BLaER1 (cell line): ENCODE results near the gene PPIL6.
A peak's percentile ranks its signal among the peaks of the same experiment; 100 is the strongest.

Source experiments
- H3K27ac ChIP-seq: shearing (Covaris generic); formaldehyde crosslinking; 2 replicates; pipeline ENCODE4 v1.8.1; 2022
- H3K27me3 ChIP-seq: shearing (Covaris generic); formaldehyde crosslinking; 2 replicates; pipeline ENCODE4 v1.8.1; 2022
- H3K36me3 ChIP-seq: shearing (Covaris generic); formaldehyde crosslinking; 2 replicates; pipeline ENCODE4 v1.8.1; 2022
- H3K4me1 ChIP-seq: shearing (Covaris generic); formaldehyde crosslinking; 2 replicates; pipeline ENCODE4 v1.8.1; 2022
- H3K4me2 ChIP-seq: shearing (Covaris generic); formaldehyde crosslinking; 2 replicates; pipeline ENCODE4 v1.8.1; 2022
- H3K4me3 ChIP-seq: shearing (Covaris generic); formaldehyde crosslinking; 2 replicates; pipeline ENCODE4 v1.8.1; 2022
- H3K9ac ChIP-seq: shearing (Covaris generic); formaldehyde crosslinking; 2 replicates; pipeline ENCODE4 v1.8.1; 2022
- H3K9me3 ChIP-seq: shearing (Covaris generic); formaldehyde crosslinking; 2 replicates; pipeline ENCODE4 v1.8.1; 2022
- H4K20me1 ChIP-seq: shearing (Covaris generic); formaldehyde crosslinking; 2 replicates; pipeline ENCODE4 v1.8.1; 2022
- Cebpa-rat ChIP-seq: shearing (Covaris generic); IDR thresholded peaks from 2 replicates; pipeline ENCODE4 v1.8.1; 2022

PPIL6 gene

DNA sequence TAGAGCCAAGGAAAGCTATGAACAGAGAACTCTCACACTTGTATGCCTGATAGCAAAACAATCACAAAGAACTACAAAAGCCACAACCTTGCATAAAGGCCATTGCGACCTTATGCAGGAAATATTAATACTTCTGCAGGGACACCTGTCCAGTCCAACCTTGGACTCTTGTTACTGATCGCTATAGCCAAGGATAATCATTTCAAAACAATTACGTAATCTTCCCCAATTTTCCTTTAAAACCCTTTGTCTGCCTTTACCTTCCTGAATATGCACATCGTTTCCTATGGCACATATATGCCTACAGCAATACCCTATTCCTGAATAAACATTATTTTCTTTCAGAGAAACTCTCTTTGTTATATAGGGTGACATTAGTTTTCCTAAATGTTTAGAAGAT lies 22.8 kb downstream of the PPIL6 start:
- no peak overlapping the region for H3K27ac ChIP-seq
- peaks cover 6% of the 10 kb centered on the region; the same call in 1 of the 2 replicates for H3K4me1 ChIP-seq
- H3K4me2 ChIP-seq = no peak overlapping the region
- no peaks in the 10 kb centered on the region for H3K36me3 ChIP-seq
- no peak overlapping the region for H3K9ac ChIP-seq
- peak; percentile 17; the same call in 1 of the 2 replicates for TF ChIP-seq Cebpa-rat
- no peak overlapping the region for H3K4me3 ChIP-seq
- no peaks in the 10 kb centered on the region for H3K27me3 ChIP-seq
- H3K9me3 ChIP-seq = peaks cover 5% of the 10 kb centered on the region
- no peaks in the 10 kb centered on the region for H4K20me1 ChIP-seq

GRCh38 chr6:109411034-109411433 lies 29.4 kb downstream of the PPIL6 start:
- H3K27me3 ChIP-seq = no peaks in the 10 kb centered on the region
- no peak overlapping the region for H3K9ac ChIP-seq
- no peak overlapping the region for H3K4me2 ChIP-seq
- no peaks in the 10 kb centered on the region for H3K36me3 ChIP-seq
- no peak overlapping the region for H3K4me3 ChIP-seq
- peaks cover 5% of the 10 kb centered on the region for H3K9me3 ChIP-seq
- no peaks in the 10 kb centered on the region for H3K4me1 ChIP-seq
- TF ChIP-seq Cebpa-rat = no peak
- no peaks in the 10 kb centered on the region for H4K20me1 ChIP-seq
- H3K27ac ChIP-seq = no peak overlapping the region

- no peaks in the 10 kb centered on the region for H4K20me1 ChIP-seq
- H3K27ac ChIP-seq = no peak overlapping the region
- H3K4me1 ChIP-seq = no peaks in the 10 kb centered on the region
- no peak overlapping the region for H3K4me3 ChIP-seq
- H3K9ac ChIP-seq = no peak overlapping the region
- H3K9me3 ChIP-seq = no peaks in the 10 kb centered on the region
- H3K36me3 ChIP-seq = no peaks in the 10 kb centered on the region
- H3K4me2 ChIP-seq = no peak overlapping the region
- H3K27me3 ChIP-seq = no peaks in the 10 kb centered on the region
- TF ChIP-seq Cebpa-rat = 0 out of 2 replicates have a peak, but pooled peaks have one; percentile 71
Observed at GRCh38 chr6:109406196-109406595, 34.2 kb downstream of the PPIL6 start.

DNA sequence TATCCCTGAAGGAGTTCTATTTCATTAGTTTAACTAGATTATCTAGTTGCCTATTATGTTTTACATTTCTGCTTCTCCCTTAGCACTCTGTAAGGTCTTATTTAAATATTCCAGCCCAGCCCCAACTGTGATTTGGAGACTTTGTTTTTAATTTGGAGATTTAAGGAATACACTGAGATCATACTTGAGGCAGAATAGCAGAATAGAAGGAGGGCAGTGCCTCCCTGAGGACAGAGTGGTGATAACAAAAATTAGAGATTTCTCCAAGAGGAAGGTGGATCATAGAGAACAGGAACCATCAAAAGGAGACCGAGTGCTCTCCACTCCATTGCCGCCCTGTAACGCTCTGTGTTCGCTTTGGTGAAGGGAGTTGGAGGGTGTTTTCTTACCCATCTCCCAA lies 43.4 kb downstream of the PPIL6 start:
- Histone ChIP-seq H3K9ac (no peak overlapping the region), H3K4me3 (no peak overlapping the region), H3K27ac (no peak overlapping the region), H3K9me3 (no peaks in the 10 kb centered on the region), H3K4me2 (no peak overlapping the region), H4K20me1 (no peaks in the 10 kb centered on the region), H3K4me1 (no peaks in the 10 kb centered on the region), H3K27me3 (no peaks in the 10 kb centered on the region), H3K36me3 (no peaks in the 10 kb centered on the region)
- TF ChIP-seq Cebpa-rat = no peak

DNA sequence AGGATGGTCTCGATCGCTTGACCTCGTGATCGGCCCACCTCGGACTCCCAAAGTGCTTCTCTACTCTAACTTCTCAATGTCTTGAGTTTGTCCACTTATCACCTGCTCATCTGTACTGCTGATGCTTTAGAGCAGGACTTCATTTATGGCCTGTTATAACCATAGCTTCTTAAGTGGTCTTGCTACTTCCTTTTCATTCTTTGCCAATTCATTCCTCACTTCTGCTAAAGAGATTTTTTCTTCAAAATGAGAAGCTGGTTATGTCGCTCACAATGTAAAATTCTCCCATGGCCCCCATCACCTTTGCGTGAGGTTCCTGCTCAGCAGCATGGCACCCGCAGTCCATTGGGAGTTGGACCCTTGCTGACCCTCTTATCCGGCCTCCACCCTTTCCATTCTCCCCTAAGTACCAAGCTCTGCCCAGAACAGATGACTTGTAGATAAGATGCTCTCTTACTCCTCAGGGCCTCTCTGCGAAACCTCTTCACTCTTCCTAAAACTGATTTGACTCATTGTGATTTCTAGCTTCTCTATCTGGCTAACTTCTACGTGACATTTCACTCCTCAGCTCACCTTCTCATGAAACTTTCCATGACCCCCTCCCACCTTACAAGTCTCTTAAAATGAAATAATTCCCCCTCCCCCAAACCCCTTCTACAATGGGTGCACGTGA lies 44.2 kb downstream of the PPIL6 start:
- H3K36me3 ChIP-seq = no peaks in the 10 kb centered on the region
- no peak for TF ChIP-seq Cebpa-rat
- H3K9me3 ChIP-seq = no peaks in the 10 kb centered on the region
- H3K9ac ChIP-seq = no peak overlapping the region
- H3K4me2 ChIP-seq = no peak overlapping the region
- no peak overlapping the region for H3K4me3 ChIP-seq
- no peaks in the 10 kb centered on the region for H4K20me1 ChIP-seq
- no peak overlapping the region for H3K27ac ChIP-seq
- no peaks in the 10 kb centered on the region for H3K27me3 ChIP-seq
- no peaks in the 10 kb centered on the region for H3K4me1 ChIP-seq

- Histone ChIP-seq H3K9ac (no peak overlapping the region), H3K4me2 (no peak overlapping the region), H3K27ac (no peak overlapping the region), H3K27me3 (no peaks in the 10 kb centered on the region), H3K9me3 (no peaks in the 10 kb centered on the region), H3K4me3 (no peak overlapping the region), H4K20me1 (no peaks in the 10 kb centered on the region), H3K36me3 (no peaks in the 10 kb centered on the region), H3K4me1 (peaks cover 8% of the 10 kb centered on the region; the same call in 1 of the 2 replicates)
- TF ChIP-seq Cebpa-rat = no peak
Observed at GRCh38 chr6:109393886-109394281, 46.5 kb downstream of the PPIL6 start.

DNA sequence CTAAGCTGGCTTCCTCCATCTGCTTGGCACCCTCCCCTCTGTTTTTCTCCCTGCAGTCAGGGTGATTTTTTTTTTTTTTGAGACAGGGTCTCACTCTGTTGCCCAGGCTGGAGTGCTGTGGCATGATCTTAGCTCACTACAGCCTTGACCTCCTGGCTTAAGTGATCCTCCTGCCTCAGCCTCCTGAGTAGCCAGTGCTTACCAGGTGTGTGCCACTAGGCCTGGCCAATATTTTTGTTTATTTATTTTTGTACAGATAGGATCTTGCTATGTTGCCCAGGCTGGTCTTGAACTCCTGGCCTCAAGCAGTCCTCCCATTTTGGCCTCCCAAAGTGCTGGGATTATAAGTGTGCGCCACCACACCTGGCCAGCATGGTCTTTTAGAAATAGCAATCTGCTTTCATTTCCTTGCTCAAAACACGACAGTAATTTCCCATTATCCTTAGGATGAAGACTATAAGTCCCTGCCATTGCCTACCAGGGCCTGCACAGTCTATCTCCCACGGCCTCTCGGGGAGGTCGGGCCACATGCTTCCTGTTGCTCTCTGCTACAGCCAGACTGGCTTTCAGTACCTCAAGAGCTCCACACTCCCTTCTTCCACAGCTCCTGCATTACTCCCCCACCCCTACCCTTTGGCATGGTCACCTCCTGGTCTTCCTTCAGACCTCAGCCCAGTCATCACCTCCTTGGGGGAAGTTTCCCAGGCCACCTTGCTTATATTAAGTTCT lies 47.1 kb downstream of the PPIL6 start:
- no peak for TF ChIP-seq Cebpa-rat
- no peak overlapping the region for H3K9ac ChIP-seq
- no peaks in the 10 kb centered on the region for H3K27me3 ChIP-seq
- no peaks in the 10 kb centered on the region for H4K20me1 ChIP-seq
- no peak overlapping the region for H3K4me3 ChIP-seq
- no peak overlapping the region for H3K4me2 ChIP-seq
- no peaks in the 10 kb centered on the region for H3K9me3 ChIP-seq
- no peak overlapping the region for H3K27ac ChIP-seq
- no peaks in the 10 kb centered on the region for H3K36me3 ChIP-seq
- H3K4me1 ChIP-seq = peaks cover 8% of the 10 kb centered on the region; the same call in 1 of the 2 replicates

GRCh38 chr6:109389650-109390274 lies 50.7 kb downstream of the PPIL6 start:
- Histone ChIP-seq H3K9ac (no peak overlapping the region), H4K20me1 (no peaks in the 10 kb centered on the region), H3K36me3 (no peaks in the 10 kb centered on the region), H3K4me1 (peaks cover 12% of the 10 kb centered on the region), H3K27ac (no peak overlapping the region), H3K4me2 (no peak overlapping the region), H3K27me3 (no peaks in the 10 kb centered on the region), H3K4me3 (no peak overlapping the region), H3K9me3 (no peaks in the 10 kb centered on the region)
- TF ChIP-seq Cebpa-rat = no peak

- H3K4me2 ChIP-seq = no peak overlapping the region
- H3K27ac ChIP-seq = no peak overlapping the region
- H3K36me3 ChIP-seq = no peaks in the 10 kb centered on the region
- no peak overlapping the region for H3K9ac ChIP-seq
- no peak for TF ChIP-seq Cebpa-rat
- H3K27me3 ChIP-seq = no peaks in the 10 kb centered on the region
- H3K4me1 ChIP-seq = peaks cover 27% of the 10 kb centered on the region
- H4K20me1 ChIP-seq = no peaks in the 10 kb centered on the region
- H3K4me3 ChIP-seq = no peak overlapping the region
- no peaks in the 10 kb centered on the region for H3K9me3 ChIP-seq
Observed at GRCh38 chr6:109388265-109388664, 52.2 kb downstream of the PPIL6 start.

- Histone ChIP-seq H3K4me2 (peak overlapping the region; percentile 87), H3K27me3 (no peaks in the 10 kb centered on the region), H3K9ac (peak overlapping the region; percentile 99), H3K9me3 (no peaks in the 10 kb centered on the region), H3K36me3 (peaks cover 9% of the 10 kb centered on the region), H3K27ac (peak overlapping the region; percentile 100), H3K4me1 (peaks cover 35% of the 10 kb centered on the region), H4K20me1 (peaks cover 31% of the 10 kb centered on the region), H3K4me3 (peak overlapping the region; percentile 93)
- no peak for TF ChIP-seq Cebpa-rat
Observed at GRCh38 chr6:109383438-109383940, 56.9 kb downstream of the PPIL6 start.
